ENCODE data around the gene LAMC2.

DNA sequence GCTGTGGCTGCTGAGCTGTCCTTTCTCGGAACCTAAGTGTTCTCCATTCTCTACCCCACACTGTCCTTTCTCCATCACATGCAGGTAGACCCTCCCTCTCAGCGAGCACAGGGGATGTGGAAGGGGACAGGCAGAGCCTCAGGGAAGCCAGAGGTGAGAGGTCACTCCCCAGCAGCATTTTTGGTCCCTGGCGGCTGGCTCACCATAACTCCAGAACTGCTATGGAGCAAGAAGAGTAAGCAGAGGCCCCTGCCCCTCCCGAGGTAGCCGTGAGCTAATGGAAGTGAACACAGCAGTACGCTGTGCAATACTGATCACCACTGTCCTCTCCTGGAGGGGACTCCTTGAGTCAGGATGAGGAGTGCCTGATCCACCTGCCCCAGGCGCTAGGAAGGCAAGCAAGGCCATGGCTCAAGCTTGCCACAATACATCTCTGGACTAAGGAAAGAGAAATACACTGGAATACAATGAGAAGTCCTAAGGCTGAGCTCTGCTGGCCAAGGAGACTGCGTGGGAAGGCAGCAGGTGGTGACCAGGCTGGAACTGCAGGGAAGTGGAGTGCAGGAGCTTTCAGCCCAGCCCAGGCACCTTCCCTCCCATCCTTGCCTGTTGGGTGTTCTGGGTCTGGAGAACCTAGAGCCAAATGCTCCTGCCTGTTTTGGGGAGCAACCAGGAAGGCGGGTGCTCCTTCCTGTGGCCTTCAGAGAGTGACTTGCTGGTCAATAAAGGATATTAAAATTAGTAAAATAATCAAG is 96.2 kb downstream of the LAMC2 start:
- TF ChIP-seq CBX8 (IDR thresholded peaks at IDR 0.05; ENCODE audit: borderline replicate concordance, low read depth, low read length) (no peak), CREB1 (IDR thresholded peaks at IDR 0.05) (no peak), GABPA (IDR thresholded peaks at IDR 0.05; ENCODE audit: borderline replicate concordance, insufficient read depth, low read length) (no peak)
- TF ChIP-seq, protein P1, sequence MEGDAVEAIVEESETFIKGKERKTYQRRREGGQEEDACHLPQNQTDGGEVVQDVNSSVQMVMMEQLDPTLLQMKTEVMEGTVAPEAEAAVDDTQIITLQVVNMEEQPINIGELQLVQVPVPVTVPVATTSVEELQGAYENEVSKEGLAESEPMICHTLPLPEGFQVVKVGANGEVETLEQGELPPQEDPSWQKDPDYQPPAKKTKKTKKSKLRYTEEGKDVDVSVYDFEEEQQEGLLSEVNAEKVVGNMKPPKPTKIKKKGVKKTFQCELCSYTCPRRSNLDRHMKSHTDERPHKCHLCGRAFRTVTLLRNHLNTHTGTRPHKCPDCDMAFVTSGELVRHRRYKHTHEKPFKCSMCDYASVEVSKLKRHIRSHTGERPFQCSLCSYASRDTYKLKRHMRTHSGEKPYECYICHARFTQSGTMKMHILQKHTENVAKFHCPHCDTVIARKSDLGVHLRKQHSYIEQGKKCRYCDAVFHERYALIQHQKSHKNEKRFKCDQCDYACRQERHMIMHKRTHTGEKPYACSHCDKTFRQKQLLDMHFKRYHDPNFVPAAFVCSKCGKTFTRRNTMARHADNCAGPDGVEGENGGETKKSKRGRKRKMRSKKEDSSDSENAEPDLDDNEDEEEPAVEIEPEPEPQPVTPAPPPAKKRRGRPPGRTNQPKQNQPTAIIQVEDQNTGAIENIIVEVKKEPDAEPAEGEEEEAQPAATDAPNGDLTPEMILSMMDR (IDR thresholded peaks at IDR 0.05; ENCODE audit: control extremely low read depth in 1 of 3, insufficient read depth in 1 of 3, low read depth in 1 of 3, low read length in 3 of 3), result no peak
